DMS153 (cell line): ENCODE results near the gene MOG.

ENCODE experiments used
- DNase-seq: peaks from one replicate; lab custom pipeline; 2025; lab: John Stamatoyannopoulos, UW

MOG gene

DNA sequence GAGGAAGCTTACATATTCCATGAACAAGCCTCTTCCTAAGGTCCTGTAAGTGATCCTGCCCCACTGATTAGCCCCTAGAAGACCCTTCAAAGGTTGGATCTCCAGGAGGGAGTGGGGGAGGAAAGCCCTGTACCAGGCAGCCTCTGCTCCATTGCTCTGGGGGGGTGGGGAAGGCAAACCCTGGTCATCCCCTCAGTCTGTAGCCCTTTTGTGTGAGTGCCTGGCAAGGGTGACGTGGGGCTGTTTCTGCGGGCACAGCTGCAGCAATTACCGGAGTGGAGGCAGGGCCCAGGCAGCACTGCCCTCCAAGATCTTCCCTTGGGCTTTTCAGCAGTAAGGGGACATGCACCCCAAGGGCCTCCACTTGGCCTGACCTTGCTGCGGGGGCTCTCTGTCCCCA, at the start of gene MOG:
MOG (plus strand) TSS at position 295 of the 400 bp plus-strand sequence. CDS start 118 bp downstream, outside the sequence.
- no peak for DNase-seq

- DNase-seq = no peak
Measured at GRCh38 chr6:29608131-29608530, 48.8 kb upstream of the MOG start.

GRCh38 chr6:29610540-29610939, 46.4 kb upstream of the MOG start:
- DNase-seq = no peak

- no peak for DNase-seq
Measured at GRCh38 chr6:29611426-29611825, 45.5 kb upstream of the MOG start.

- DNase-seq = no peak
Measured at GRCh38 chr6:29617782-29618554, 38.9 kb upstream of the MOG start.

DNA sequence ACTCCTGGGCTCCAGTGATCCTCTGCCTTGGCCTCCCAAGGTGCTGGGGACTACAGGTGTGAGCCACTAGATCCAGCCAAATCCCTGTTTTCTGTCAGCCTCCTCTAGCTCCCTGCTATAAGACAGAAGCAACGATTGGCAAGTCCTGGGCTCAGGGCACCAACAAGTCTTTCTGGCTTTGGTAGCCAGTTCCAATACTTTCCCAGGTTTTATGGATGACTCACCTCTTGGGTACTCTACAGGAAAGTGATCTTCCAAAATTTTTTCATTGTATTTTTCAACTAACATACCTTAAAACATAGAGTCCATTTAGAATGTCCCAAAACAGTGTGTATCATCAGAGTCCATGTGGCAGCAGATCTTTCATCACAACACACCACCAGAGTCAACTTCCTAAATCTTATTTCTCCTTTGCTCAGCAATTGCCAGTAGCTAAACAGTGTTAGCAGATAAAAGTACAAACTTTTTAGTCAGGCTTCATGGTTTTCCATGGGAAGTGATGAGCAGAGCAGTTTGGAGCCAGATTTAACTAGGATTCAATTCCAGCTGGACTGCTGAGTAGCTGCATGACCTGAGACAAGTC, 37.2 kb upstream of the MOG start:
- no peak for DNase-seq

- no peak for DNase-seq
Measured at GRCh38 chr6:29620630-29621029, 36.3 kb upstream of the MOG start.

DNA sequence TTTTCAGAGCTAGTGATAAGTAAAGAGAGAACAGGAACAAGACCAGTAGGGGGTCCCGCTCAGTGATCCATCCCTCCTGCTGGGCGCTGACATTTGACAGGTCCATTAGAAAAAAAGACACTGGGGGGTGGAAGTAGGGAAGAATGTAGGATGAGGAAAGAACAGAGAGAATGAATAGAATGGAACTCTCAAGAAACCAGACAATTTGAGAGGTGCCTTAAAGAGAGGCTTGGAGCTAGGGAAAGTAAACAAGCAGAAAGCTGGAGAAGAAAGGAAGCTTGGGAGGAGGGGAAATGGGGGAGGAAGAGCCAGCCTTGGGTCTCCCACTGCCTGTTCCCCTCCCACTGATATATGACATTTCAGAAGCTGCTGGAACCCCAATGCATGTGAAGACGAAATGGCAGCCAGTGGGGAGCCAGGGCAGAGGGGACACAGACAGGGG, 32.4 kb upstream of the MOG start:
- no peak for DNase-seq

DNA sequence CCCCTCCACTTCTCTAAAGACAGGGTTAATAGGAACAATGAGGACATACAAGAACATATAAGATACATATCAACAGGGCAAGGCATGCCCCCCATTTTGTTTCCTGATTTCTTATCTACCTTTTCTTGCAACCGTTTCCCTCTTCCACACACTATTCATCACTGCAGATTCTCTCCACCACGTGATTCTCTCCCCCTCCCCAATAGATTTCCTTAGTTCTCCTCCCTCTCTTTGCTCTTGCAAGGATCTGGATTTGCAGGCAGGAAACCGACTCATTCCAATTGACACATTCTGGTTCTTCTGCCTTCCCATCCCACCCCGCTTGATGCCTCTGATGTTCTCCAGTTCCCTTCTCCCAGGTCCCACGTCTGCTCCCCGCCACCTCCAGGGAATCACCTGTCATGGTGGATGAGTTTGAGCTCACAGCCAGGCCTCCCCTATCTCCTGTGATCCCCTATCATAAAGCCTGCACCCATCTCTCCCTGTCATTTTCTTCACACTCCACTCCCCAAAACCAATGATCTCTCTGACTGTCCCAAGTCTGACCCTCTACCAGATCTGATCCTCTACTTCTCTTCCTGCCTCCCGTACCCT, 31.5 kb upstream of the MOG start:
- DNase-seq = no peak

GRCh38 chr6:29626948-29627754, 29.7 kb upstream of the MOG start:
- DNase-seq = no peak

DNA sequence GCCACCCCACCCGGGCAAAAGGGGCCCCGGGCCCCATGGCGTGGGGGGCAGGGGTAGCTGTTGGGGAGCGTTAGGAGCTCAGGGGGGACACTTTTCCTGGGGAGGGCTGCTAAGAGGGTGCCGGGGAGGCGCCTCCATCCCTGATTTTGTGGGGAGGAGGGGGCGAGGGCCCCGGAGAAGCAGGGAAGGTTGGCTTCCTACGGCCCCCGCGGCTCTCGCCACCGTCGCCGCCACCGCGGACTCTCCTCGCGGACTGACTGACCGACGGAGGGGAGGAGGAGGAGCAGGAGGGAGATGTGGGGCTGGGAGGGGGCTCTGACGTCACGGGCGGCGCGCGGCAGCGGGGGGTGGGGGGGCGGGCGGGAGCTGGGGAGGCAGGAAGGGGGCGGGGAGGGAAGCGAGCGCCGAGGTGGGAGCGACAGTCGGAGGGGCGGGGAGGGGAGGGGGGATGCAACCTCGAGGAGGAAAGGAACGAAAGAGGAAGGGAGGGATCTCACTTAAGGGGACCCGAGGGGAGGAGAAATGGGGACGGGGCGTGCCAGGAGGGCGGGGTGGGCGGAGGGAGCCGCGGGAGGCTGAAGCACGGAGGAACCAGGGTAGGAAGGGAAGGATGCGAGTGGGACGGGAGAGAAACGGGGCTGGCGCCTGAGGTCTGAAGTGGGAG, 29.0 kb upstream of the MOG start:
- no peak for DNase-seq

DNA sequence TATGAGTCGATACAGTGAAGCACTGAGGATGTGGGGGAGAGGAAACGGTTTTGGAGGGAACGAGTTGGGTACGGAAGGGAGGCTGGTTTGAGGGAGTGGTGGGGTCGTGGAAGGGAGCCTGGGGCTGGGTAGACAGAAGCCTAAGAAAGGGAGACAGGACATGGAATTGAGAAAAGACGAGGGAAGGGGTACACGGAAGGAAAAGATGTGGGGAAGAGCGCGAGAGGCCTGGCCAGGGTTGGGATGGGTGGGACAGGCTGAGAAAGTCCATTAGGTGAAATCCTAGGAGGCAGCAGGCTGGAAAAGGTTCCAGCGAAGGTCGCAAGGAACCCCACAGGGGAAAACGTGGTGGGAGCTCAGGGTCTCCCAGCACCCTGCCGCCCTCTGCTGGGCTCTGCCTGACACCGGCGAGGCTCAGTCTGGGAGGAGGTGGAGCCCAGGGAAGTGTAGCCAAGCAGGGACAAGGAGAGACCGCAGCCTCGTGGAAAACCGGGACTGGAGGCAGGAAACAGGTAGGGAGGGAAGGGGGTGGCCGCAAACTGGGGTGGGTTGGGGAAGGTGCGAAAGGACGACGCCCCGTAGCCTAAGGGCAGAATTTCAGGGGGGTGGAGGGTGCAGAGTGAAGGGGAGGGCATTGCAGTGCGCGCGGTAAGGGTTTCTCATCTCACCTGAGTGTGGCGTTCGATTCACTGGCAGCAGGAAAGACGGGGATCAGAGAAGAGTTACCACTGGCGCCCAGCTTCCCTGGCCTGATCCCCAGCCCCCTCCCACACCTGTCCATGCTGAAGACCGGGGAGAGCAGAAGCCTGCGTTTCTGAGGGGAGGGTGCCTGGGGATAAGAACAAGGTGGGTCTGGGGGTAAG, 28.2 kb upstream of the MOG start:
- peak; percentile 70 for DNase-seq

DNA sequence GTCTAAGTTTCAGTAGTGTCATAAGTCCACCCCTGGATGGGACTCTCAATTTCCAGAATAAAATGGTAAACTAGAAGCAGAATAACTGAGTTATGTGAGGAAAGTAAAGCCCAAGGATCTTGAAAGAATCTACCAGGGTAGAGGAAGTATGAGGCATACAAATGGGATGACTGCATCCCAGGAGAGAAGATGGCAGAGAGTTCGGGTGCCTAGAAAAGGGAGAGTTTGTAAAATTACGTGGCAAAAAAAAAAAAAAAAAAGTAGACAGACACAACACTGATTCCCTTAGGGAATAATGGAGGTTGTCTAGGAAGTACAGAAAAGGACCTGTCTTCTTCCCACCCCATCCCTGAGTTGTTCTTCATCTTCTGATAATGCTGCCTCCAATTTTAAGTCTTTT, 27.3 kb upstream of the MOG start:
- no peak for DNase-seq

GRCh38 chr6:29630315-29630714, 26.6 kb upstream of the MOG start:
- no peak for DNase-seq

DNA sequence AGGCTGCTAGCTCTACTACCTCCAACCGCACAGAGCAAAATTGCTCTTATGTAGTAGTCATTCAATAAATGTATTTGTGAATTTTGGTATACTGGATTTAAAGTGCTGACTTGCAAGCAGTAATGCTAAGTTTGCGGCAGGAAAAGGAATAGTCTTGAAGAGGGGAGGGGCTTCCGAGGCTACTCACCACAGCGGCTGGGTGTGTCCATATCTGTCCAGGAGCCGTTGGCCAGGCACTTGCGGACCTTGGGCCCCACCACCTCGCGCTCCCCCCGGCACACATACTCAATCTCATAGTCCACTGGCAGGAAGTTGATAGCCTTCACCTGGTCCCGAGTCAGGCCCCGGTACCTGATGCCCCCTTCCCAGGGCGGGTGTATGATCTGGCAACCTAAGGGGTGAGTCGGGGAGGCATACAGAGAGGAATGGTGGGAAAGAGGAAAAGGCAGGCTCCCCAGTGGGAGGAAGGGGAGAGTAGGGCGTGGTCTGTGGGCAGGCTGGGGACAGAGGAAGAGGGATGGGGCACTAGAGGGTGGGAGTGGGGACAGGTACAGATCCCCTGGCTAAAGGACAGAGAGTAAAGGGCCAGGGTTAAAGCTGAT, 25.6 kb upstream of the MOG start:
- no peak for DNase-seq

- no peak for DNase-seq
Measured at GRCh38 chr6:29631860-29632731, 24.8 kb upstream of the MOG start.

DNA sequence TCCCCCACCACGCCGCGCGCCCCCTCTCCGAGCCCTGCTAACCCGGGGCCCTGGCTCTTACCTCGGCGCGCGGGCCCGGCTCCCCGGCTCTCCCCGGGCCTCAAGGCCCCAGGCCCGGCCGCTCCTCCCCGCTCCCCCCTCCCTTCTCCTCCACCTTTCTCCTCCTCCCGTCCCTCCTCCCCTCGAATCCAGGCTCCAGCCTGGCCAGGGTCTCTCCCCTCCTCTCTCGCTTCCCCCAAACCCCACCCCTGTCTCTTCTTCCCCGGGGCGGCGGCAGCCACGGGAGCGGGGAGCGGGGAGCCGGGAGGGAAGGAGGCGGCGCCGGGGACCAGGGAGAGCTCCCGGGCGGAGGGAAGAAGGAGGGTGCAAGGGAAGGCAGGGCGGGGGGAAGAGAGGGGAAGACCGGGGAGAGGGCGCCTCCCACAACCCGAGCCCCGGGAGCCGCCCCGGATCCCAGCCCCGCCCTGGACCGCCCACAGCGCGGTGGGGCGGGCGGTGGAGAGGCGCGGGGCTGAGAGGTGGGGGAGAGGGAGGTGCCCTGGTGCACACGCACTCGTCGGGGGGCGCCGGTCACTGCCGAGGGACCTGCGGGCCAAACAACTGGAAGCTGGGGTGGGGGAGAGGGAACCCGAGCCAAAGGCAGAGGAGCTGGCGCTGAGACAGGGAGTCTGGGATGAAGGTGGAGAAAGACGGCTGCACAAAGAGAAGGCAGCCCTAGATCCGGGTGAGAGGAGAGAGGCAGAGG, 23.9 kb upstream of the MOG start, which contains the start of gene GABBR1:
GABBR1 (minus strand) TSS at position 395 of the 745 bp plus-strand sequence. CDS start 798 bp downstream, outside the sequence.
- DNase-seq = peak; percentile 75

- DNase-seq = no peak
Measured at GRCh38 chr6:29633534-29633905, 23.4 kb upstream of the MOG start.

- DNase-seq = no peak
Measured at GRCh38 chr6:29637247-29637646, 19.6 kb upstream of the MOG start.
